H9 (cell line): ENCODE results near the gene BIRC5. TPM values are rescaled to one million over a fixed set of nuclear protein-coding genes. Genes with fewer than 3 reads are reported as not detected.

Experiments used
- DNase-seq: peaks from one replicate; pipeline ENCODE4 v3.0.0-alpha.2; 2017
- H2AFZ ChIP-seq: one replicate; pipeline ENCODE4 v1.6.1; 2013; ENCODE audit warnings: mild to moderate bottlenecking, low read length, control low read depth, moderate library complexity
- H2AK5ac ChIP-seq: 2 replicates; pipeline ENCODE4 v1.6.1; 2013; ENCODE audit warnings: low read length, control low read depth, mixed read lengths; ENCODE audit not compliant: insufficient read length
- H2BK120ac ChIP-seq: one replicate; pipeline ENCODE4 v1.6.1; 2013; ENCODE audit warnings: low read depth, mild to moderate bottlenecking, low read length, control low read depth, inconsistent platforms; ENCODE audit not compliant: poor library complexity, severe bottlenecking
- H2BK12ac ChIP-seq: 2 replicates; pipeline ENCODE4 v1.6.1; 2013; ENCODE audit warnings: low read length, control low read depth, mixed read lengths, low read depth; ENCODE audit not compliant: insufficient read length
- H2BK15ac ChIP-seq: 2 replicates; pipeline ENCODE4 v1.6.1; 2013; ENCODE audit warnings: low read depth, low read length, control low read depth
- H2BK20ac ChIP-seq: one replicate; pipeline ENCODE4 v1.6.1; 2013; ENCODE audit warnings: low read depth, mild to moderate bottlenecking, low read length, control low read depth, inconsistent platforms; ENCODE audit not compliant: poor library complexity, severe bottlenecking
- H2BK5ac ChIP-seq: 2 replicates; pipeline ENCODE4 v1.6.1; 2013; ENCODE audit warnings: low read length, control low read depth, mixed read lengths; ENCODE audit not compliant: insufficient read length
- H3K14ac ChIP-seq: 2 replicates; pipeline ENCODE4 v1.6.1; 2013; ENCODE audit warnings: low read length, control low read depth; ENCODE audit not compliant: insufficient read depth
- H3K18ac ChIP-seq: 2 replicates; pipeline ENCODE4 v1.6.1; 2013; ENCODE audit warnings: low read depth, mild to moderate bottlenecking, mixed read lengths, low read length, control low read depth; ENCODE audit not compliant: insufficient read length
- H3K23ac ChIP-seq: 2 replicates; pipeline ENCODE4 v1.6.1; 2013; ENCODE audit warnings: low read length, control low read depth, mixed read lengths, low read depth; ENCODE audit not compliant: insufficient read length
- H3K23me2 ChIP-seq: 2 replicates; pipeline ENCODE4 v1.6.1; 2013; ENCODE audit warnings: low read depth, mild to moderate bottlenecking, mixed read lengths, low read length, control low read depth; ENCODE audit not compliant: insufficient read length, poor library complexity, severe bottlenecking
- H3K27ac ChIP-seq: 2 replicates; pipeline ENCODE4 v1.5.1; 2013; ENCODE audit warnings: low read length, control low read depth, mixed read lengths, low read depth; ENCODE audit not compliant: insufficient read length
- H3K27me3 ChIP-seq: 2 replicates; pipeline ENCODE4 v1.6.1; 2013; ENCODE audit warnings: low read length, control low read depth, inconsistent platforms; ENCODE audit not compliant: insufficient read depth
- H3K4ac ChIP-seq: 2 replicates; pipeline ENCODE4 v1.6.1; 2013; ENCODE audit warnings: low read depth, mild to moderate bottlenecking, control low read depth, inconsistent platforms, low read length, moderate library complexity
- H3K4me1 ChIP-seq: 2 replicates; pipeline ENCODE4 v1.6.1; 2013; ENCODE audit warnings: low read length, control low read depth, inconsistent platforms; ENCODE audit not compliant: insufficient read depth
- H3K4me2 ChIP-seq: 2 replicates; pipeline ENCODE4 v1.6.1; 2013; ENCODE audit warnings: low read length, control low read depth, mixed read lengths; ENCODE audit not compliant: insufficient read length, insufficient read depth
- H3K56ac ChIP-seq: 2 replicates; pipeline ENCODE4 v1.6.1; 2013; ENCODE audit warnings: low read depth, mild to moderate bottlenecking, mixed read lengths, low read length, control low read depth; ENCODE audit not compliant: insufficient read length
- H3K79me1 ChIP-seq: 2 replicates; pipeline ENCODE4 v1.6.1; 2013; ENCODE audit warnings: low read depth, mild to moderate bottlenecking, moderate library complexity, low read length, control low read depth, inconsistent platforms; ENCODE audit not compliant: insufficient read depth, poor library complexity, severe bottlenecking
- H3K79me2 ChIP-seq: 2 replicates; pipeline ENCODE4 v1.6.1; 2013; ENCODE audit warnings: low read length, control low read depth, inconsistent platforms; ENCODE audit not compliant: insufficient read depth
- H3K9ac ChIP-seq: 2 replicates; pipeline ENCODE4 v1.6.1; 2013; ENCODE audit warnings: low read length, control low read depth, mixed read lengths; ENCODE audit not compliant: insufficient read length; ENCODE audit errors: extremely low read depth
- H3K9me3 ChIP-seq: one replicate; pipeline ENCODE4 v1.6.1; 2013; ENCODE audit warnings: low read depth, low read length, inconsistent platforms; ENCODE audit not compliant: control insufficient read depth
- H3T11ph ChIP-seq: one replicate; pipeline ENCODE4 v1.6.1; 2013; ENCODE audit warnings: mild to moderate bottlenecking, low read length, control low read depth, inconsistent platforms
- H4K20me1 ChIP-seq: one replicate; pipeline ENCODE4 v1.6.1; 2013; ENCODE audit not compliant: control insufficient read depth, insufficient read length, insufficient read depth
- H4K5ac ChIP-seq: 2 replicates; pipeline ENCODE4 v1.6.1; 2013; ENCODE audit warnings: low read depth, mild to moderate bottlenecking, mixed read lengths, low read length, control low read depth; ENCODE audit not compliant: insufficient read length
- H4K8ac ChIP-seq: replicated peaks from 2 replicates; pipeline ENCODE4 v1.6.1; 2013; ENCODE audit warnings: low read length, control low read depth, mixed read lengths, low read depth; ENCODE audit not compliant: insufficient read length
- H4K91ac ChIP-seq: 2 replicates; pipeline ENCODE4 v1.6.1; 2013; ENCODE audit warnings: low read depth, mild to moderate bottlenecking, moderate library complexity, mixed read lengths, low read length, control low read depth; ENCODE audit not compliant: insufficient read length
- H3K27ac Mint-ChIP-seq, 3 experiments: 2 replicates in 2 of 3; 3 replicates in 1 of 3; pipeline ENCODE4 v1.8.0; 2020 to 2021; ENCODE audit warnings: mixed read lengths in 3 of 3, mild to moderate bottlenecking in 1 of 3, moderate library complexity in 1 of 3
- H3K27me3 Mint-ChIP-seq: 2 replicates; pipeline ENCODE4 v1.8.0; 2021; ENCODE audit warnings: low read depth, mild to moderate bottlenecking, moderate library complexity, mixed read lengths
- H3K36me3 Mint-ChIP-seq, 3 experiments: 2 replicates in 2 of 3; 3 replicates in 1 of 3; pipeline ENCODE4 v1.8.0; 2020 to 2021; ENCODE audit warnings: low read depth in 3 of 3, mixed read lengths in 3 of 3; ENCODE audit not compliant: insufficient read depth in 1 of 3
- H3K4me1 Mint-ChIP-seq, 2 experiments: 2 replicates each; pipeline ENCODE4 v1.8.0; 2020; ENCODE audit warnings: mixed read lengths in 2 of 2
- H3K4me3 Mint-ChIP-seq, 2 experiments: 2 replicates in 1 of 2; 3 replicates in 1 of 2; pipeline ENCODE4 v1.8.0; 2020 to 2021; ENCODE audit warnings: mild to moderate bottlenecking in 2 of 2, mixed read lengths in 2 of 2, moderate library complexity in 1 of 2
- H3K9me3 Mint-ChIP-seq, 2 experiments: 2 replicates in 1 of 2; 3 replicates in 1 of 2; pipeline ENCODE4 v1.8.0; 2020; ENCODE audit warnings: mild to moderate bottlenecking in 2 of 2, mixed read lengths in 2 of 2, moderate library complexity in 1 of 2
- WGBS: extraction: QIAGEN DNeasy Blood & Tissue Kit; methylation state at CpG from one replicate; pipeline ENCODE4 v1.1.7; 2013; ENCODE audit warnings: missing lambda C conversion rate, low lambda C conversion rate, mixed read lengths; ENCODE audit not compliant: insufficient read length; ENCODE audit errors: extremely low coverage; 5-methylcytosine and 5-hydroxymethylcytosine counted together
- total RNA-seq: library from RNA; stranded (reverse); gene quantifications from 2 replicates; pipeline ENCODE4 v1.2.1, GENCODE V29; 2021
- TF ChIP-seq, protein P1 (sequence below): fragments of 200-600 bp; sonication (generic); conservative IDR thresholded peaks from 3 replicates; pipeline ENCODE4 v1.8.0; 2021; ENCODE audit warnings: antibody characterized with exemption, mild to moderate bottlenecking

BIRC5 gene
- total RNA-seq, 1 experiment from 2014 or later, result 97.8 TPM

DNA sequence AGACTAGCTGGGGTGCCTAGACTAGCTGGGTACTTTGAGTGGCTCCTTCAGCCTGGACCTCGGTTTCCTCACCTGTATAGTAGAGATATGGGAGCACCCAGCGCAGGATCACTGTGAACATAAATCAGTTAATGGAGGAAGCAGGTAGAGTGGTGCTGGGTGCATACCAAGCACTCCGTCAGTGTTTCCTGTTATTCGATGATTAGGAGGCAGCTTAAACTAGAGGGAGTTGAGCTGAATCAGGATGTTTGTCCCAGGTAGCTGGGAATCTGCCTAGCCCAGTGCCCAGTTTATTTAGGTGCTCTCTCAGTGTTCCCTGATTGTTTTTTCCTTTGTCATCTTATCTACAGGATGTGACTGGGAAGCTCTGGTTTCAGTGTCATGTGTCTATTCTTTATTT, 9.0 kb downstream of the BIRC5 start:
- H3K4me3 Mint-ChIP-seq, result no peak overlapping the region
- peaks cover 14 to 18% of the 10 kb centered on the region in 2 experiments for H3K4me1 Mint-ChIP-seq
- Histone ChIP-seq H3K14ac (no peak overlapping the region), H2AFZ (no peak overlapping the region), H2BK120ac (no peak overlapping the region), H4K91ac (no peak overlapping the region), H2BK20ac (no peak overlapping the region), H2BK12ac (no peak overlapping the region), H3K79me1 (peaks cover 11% of the 10 kb centered on the region), H3T11ph (no peak overlapping the region), H3K23me2 (no peaks in the 10 kb centered on the region), H4K8ac (no peak overlapping the region), H3K4me2 (no peak overlapping the region), H2BK15ac (no peak overlapping the region), H3K9me3 (no peaks in the 10 kb centered on the region), H3K4ac (no peak overlapping the region), H3K9ac (no peak overlapping the region), H2AK5ac (no peak overlapping the region), H3K27me3 (no peaks in the 10 kb centered on the region), H3K23ac (no peak overlapping the region), H3K4me1 (no peaks in the 10 kb centered on the region), H2BK5ac (no peak overlapping the region), H3K18ac (no peak overlapping the region), H3K56ac (no peak overlapping the region), H4K5ac (no peak overlapping the region), H3K27ac (no peak overlapping the region), H4K20me1 (no peaks in the 10 kb centered on the region), H3K79me2 (no peaks in the 10 kb centered on the region)
- no peak overlapping the region; a peak in 1 of 7 replicates for H3K27ac Mint-ChIP-seq
- H3K27me3 Mint-ChIP-seq, result no peaks in the 10 kb centered on the region
- no CpG with 5 or more reads among the region's 4 CpGs for WGBS
- TF ChIP-seq, protein P1, sequence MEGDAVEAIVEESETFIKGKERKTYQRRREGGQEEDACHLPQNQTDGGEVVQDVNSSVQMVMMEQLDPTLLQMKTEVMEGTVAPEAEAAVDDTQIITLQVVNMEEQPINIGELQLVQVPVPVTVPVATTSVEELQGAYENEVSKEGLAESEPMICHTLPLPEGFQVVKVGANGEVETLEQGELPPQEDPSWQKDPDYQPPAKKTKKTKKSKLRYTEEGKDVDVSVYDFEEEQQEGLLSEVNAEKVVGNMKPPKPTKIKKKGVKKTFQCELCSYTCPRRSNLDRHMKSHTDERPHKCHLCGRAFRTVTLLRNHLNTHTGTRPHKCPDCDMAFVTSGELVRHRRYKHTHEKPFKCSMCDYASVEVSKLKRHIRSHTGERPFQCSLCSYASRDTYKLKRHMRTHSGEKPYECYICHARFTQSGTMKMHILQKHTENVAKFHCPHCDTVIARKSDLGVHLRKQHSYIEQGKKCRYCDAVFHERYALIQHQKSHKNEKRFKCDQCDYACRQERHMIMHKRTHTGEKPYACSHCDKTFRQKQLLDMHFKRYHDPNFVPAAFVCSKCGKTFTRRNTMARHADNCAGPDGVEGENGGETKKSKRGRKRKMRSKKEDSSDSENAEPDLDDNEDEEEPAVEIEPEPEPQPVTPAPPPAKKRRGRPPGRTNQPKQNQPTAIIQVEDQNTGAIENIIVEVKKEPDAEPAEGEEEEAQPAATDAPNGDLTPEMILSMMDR, result no peak
- H3K9me3 Mint-ChIP-seq, result no peaks in the 10 kb centered on the region; a peak in 1 of 5 replicates
- no peak for DNase-seq
- peaks cover 38 to 60% (median 52%) of the 10 kb centered on the region in 3 experiments; a peak in 6 of 7 replicates for H3K36me3 Mint-ChIP-seq
